ENCODE measurements around the gene CDH13. TPM values are rescaled to one million over a fixed set of nuclear protein-coding genes. Genes with fewer than 3 reads are reported as not detected.

The CDH13 gene
- polyA plus RNA-seq, 1 donor from 2014 or later, result 3.2 TPM

- Histone ChIP-seq H3K9me2 (ENCODE audit: insufficient read depth, low read length) (no peaks in the 10 kb centered on the region), H3K9me3 (ENCODE audit: low read length) (no peaks in the 10 kb centered on the region), H3K9ac (ENCODE audit: low read length) (no peak overlapping the region), H3K79me2 (replicated peaks; ENCODE audit: insufficient read depth, low read length) (no peaks in the 10 kb centered on the region), H3F3A (ENCODE audit: insufficient read depth, low read length, poor library complexity, severe bottlenecking) (no peaks in the 10 kb centered on the region), H3K4me2 (ENCODE audit: low read length) (no peak overlapping the region), H4K20me1 (ENCODE audit: insufficient read depth) (no peaks in the 10 kb centered on the region), H3K36me3 (ENCODE audit: insufficient read depth, low read length) (no peaks in the 10 kb centered on the region), H3K27me3 (ENCODE audit: insufficient read depth, low read depth, low read length) (no peaks in the 10 kb centered on the region), H3K27ac (ENCODE audit: low read length) (no peak overlapping the region), H2AFZ (ENCODE audit: low read depth, low read length) (no peak overlapping the region), H3K4me3 (ENCODE audit: low read length) (no peak overlapping the region)
- no peak for TF ChIP-seq EZH2 (IDR thresholded peaks at IDR 0.05; ENCODE audit: borderline replicate concordance, insufficient read depth, low read length, poor library complexity, severe bottlenecking)
- no peak for TF ChIP-seq TAF1 (IDR thresholded peaks at IDR 0.05; ENCODE audit: low read depth)
- no peak for TF ChIP-seq POLR2AphosphoS5 (IDR thresholded peaks at IDR 0.05)
- no peak for TF ChIP-seq REST (IDR thresholded peaks at IDR 0.05; ENCODE audit: borderline replicate concordance)
- TF ChIP-seq SMC3 (conservative IDR thresholded peaks at IDR 0.05; ENCODE audit: poor library complexity), result no peak
- no peak for TF ChIP-seq EP300 (conservative IDR thresholded peaks at IDR 0.05; ENCODE audit: poor library complexity, severe bottlenecking)
- TF ChIP-seq MXI1 (conservative IDR thresholded peaks at IDR 0.05; ENCODE audit: poor library complexity, severe bottlenecking), result no peak
- no peak for TF ChIP-seq RAD21 (conservative IDR thresholded peaks at IDR 0.05)
- no peak for TF ChIP-seq CTCF (IDR thresholded peaks at IDR 0.05; ENCODE audit: poor library complexity, severe bottlenecking)
These were observed 221.2 kb downstream of the CDH13 start for GRCh38 chr16:82848013-82848412.

- Histone ChIP-seq H3K4me3 (ENCODE audit: low read length) (no peak overlapping the region), H3K27ac (ENCODE audit: low read length) (no peak overlapping the region)
- TF ChIP-seq TAF1 (IDR thresholded peaks at IDR 0.05; ENCODE audit: low read depth) (no peak), EZH2 (IDR thresholded peaks at IDR 0.05; ENCODE audit: borderline replicate concordance, insufficient read depth, low read length, poor library complexity, severe bottlenecking) (no peak), CTCF (IDR thresholded peaks at IDR 0.05; ENCODE audit: poor library complexity, severe bottlenecking) (no peak), POLR2AphosphoS5 (IDR thresholded peaks at IDR 0.05) (no peak), SMC3 (conservative IDR thresholded peaks at IDR 0.05; ENCODE audit: poor library complexity) (no peak), MXI1 (conservative IDR thresholded peaks at IDR 0.05; ENCODE audit: poor library complexity, severe bottlenecking) (no peak), REST (IDR thresholded peaks at IDR 0.05; ENCODE audit: borderline replicate concordance) (no peak), EP300 (conservative IDR thresholded peaks at IDR 0.05; ENCODE audit: poor library complexity, severe bottlenecking) (no peak), RAD21 (conservative IDR thresholded peaks at IDR 0.05) (no peak)
These were observed 225.7 kb downstream of the CDH13 start for GRCh38 chr16:82852388-82853008.

More at GRCh38 chr16:82852388-82853008, 225.7 kb downstream of the CDH13 start:
- H3K36me3 ChIP-seq (ENCODE audit: insufficient read depth, low read length), result no peaks in the 10 kb centered on the region
- H3K27me3 ChIP-seq (ENCODE audit: insufficient read depth, low read depth, low read length), result no peaks in the 10 kb centered on the region
- no peaks in the 10 kb centered on the region for H3K9me3 ChIP-seq (ENCODE audit: low read length)
- no peaks in the 10 kb centered on the region for H3F3A ChIP-seq (ENCODE audit: insufficient read depth, low read length, poor library complexity, severe bottlenecking)
- H3K4me2 ChIP-seq (ENCODE audit: low read length), result no peak overlapping the region
- no peaks in the 10 kb centered on the region for H4K20me1 ChIP-seq (ENCODE audit: insufficient read depth)
- no peak overlapping the region for H3K9ac ChIP-seq (ENCODE audit: low read length)
- H3K79me2 ChIP-seq (replicated peaks; ENCODE audit: insufficient read depth, low read length), result no peaks in the 10 kb centered on the region
- H3K9me2 ChIP-seq (ENCODE audit: insufficient read depth, low read length), result no peaks in the 10 kb centered on the region
- H2AFZ ChIP-seq (ENCODE audit: low read depth, low read length), result no peak overlapping the region

Data from neural cell (in vitro differentiated cells).